CD4-positive, alpha-beta T cell treated with Interleukin-17A for 1 hour (primary cell): ENCODE results near the gene TUBB.
"Not testable (repeated sequence)": the region's sequence is repeated elsewhere in the genome, so short reads cannot be mapped to it uniquely, and the experiment has no call there.

Experiments used
- DNase-seq: peaks from one replicate; pipeline ENCODE4 v3.0.0-alpha.2; 2020

TUBB gene

DNA sequence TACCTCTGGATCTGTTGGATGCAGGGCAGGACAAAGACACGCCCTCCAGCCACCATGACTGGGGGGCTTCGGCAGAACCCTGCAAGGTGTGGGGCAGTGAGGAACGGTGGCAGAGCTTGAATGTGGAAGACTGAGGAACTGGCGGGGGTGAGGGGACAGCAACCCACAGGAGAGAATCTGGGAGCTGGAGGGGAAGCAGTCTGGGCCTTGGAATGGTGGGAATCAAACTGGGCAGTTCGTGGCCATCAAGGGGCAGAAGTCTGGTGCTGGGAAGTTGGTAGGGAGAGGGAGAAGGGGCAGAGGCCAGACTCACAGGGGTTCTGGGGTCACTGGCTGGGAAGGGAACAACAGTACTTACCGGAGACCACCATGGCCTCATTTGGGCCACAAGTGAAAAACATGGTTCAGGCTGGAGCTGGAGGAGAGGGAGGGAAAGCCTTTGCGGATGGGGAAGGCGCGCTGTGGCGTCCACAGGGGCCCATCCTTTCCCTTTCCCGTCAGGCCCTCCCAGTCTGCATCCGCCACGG lies 21.7 kb downstream of the TUBB start:
- DNase-seq, result no peak

DNA sequence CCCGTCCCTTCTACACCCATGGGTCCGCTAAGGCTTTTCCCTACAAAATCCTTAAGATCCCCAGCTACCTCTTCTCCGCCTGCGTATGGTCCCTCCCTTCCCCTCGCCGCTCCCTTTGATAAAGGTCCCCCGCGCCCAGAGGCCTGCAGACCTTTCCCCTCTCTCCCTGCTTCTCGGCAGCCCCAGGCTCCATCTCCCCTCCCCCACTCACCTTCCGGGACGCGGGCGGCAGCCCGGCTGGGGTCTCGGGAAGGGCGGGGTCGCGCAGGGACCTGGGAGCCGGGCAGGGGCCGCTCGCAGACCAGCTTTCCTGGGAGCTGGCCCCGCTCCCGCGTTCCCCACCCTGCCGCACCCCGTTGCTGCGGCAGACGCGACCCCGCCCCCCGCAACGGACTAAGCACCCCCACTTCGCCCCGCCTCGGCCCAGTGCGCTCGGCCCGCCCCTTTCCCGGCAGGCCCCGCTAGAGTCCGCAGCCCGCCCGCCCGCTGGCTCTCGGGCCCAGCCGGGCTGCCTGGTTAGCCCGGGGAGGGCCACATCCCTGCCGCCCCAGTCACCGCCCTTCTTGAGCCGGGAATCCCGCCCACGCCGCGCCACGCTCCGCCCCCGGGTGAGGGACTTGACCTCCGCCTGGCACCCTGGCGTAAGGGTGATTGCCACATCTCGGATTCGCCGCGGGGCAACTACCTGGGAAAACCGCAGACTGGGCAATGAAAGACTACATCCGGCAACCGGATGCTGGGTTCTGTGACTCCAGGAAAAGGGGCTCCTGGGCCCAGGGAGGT lies 22.4 kb downstream of the TUBB start, which contains the start of gene FLOT1:
Gene FLOT1, minus strand, starts transcription at position 372 of the 783 bp plus-strand sequence. CDS start 498 bp downstream, outside the sequence.
- peak; percentile 93 for DNase-seq

DNA sequence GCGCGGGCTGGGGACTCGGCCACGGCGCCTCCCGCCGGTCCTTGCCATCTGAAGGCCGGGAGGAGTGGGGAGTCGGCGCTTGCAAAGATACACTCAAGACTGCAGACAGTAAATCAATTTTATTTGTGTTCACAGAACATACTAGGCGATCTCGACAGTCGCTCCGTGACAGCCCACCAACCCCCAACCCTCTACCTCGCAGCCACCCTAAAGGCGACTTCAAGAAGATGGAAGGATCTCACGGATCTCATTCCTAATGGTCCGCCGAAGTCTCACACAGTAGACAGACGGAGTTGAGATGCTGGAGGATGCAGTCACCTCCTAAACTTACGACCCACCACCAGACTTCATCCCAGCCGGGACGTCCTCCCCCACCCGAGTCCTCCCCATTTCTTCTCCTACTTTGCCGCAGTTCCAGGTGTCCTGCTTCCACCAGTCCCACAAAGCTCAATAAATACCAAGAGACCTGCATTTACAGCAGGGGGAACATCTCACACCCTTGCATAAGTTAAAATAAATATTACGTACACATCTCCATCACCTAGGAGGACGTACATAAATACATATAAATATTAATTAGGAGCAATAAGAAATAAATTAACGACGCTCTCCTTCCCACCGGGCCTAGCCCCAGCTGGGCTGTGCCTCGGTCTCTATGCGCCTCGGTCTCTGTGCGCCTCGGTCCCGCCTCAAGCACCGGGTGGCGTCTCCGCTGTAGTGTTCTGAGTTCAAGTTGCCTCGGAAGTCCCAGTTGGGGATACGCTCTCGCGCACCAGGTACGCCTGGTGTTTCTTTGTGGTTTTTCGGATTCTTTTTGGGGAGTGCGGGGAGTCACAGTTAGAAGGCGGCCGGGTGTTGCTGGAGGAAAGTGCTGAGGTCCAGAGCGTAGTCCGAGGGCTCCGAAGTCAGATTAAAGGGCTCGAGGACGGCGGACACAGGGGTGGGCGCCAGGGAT lies 23.2 kb downstream of the TUBB start:
- peak; percentile 52 for DNase-seq

DNA sequence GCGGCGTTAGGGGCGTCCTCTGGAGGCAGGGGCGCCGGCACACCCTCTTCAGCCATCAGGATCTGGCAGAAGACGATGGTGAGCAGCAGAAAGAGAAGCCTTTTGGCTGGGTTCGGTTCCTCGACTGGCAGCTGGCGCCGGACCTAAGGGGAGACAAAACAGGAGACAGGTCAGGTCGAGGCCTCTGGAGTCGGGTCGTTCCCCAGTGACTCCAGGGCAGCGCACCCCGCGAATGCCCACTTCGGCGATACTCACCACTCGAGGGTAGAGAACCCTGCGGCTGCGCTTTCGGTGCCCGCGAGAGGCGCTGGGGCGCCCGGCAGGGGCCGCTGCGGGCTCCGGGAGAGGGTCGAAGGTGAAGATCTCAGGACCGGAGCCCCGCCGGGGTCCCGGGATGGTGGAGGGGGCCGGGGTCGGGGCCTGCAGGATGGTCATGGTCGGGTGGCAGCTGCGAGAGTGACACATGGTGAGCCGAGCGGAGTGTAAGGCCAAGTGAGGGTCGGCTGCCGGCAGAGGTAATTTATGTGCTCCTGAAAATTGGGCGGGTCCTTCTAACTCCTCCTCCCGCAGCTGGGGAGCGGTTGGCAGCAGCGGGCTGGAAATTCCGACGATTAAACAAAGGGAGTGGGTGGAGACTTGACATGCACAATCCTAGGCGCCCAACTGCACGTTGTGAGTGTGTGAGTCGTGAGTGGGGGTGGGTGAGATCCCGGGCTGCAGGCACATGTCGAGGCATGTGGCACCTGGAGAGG lies 24.1 kb downstream of the TUBB start, which contains the start of gene IER3:
Gene IER3, minus strand, starts transcription at position 494 of the 752 bp plus-strand sequence. Its CDS starts 29 bp downstream, at position 465.
- DNase-seq, result peak; percentile 87

DNA sequence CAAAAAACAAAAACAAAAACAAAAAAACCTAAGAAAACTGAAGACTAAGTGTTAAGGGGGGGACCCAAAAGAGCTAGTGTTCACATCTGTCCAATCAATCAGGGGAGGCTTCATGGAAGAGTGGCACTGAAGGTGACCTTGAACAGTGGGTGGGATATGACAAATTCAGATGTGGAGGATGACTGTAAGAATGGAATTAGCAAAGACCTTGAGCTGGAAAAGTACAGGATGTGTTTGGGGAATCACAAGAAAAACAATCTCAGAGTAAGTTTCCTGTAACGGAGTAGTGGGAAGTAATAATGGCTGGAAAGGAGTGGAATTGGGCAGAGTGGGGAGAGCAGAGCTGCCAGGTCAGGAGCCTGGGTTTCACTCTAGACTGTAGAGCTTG lies 27.1 kb downstream of the TUBB start:
- no peak for DNase-seq

DNA sequence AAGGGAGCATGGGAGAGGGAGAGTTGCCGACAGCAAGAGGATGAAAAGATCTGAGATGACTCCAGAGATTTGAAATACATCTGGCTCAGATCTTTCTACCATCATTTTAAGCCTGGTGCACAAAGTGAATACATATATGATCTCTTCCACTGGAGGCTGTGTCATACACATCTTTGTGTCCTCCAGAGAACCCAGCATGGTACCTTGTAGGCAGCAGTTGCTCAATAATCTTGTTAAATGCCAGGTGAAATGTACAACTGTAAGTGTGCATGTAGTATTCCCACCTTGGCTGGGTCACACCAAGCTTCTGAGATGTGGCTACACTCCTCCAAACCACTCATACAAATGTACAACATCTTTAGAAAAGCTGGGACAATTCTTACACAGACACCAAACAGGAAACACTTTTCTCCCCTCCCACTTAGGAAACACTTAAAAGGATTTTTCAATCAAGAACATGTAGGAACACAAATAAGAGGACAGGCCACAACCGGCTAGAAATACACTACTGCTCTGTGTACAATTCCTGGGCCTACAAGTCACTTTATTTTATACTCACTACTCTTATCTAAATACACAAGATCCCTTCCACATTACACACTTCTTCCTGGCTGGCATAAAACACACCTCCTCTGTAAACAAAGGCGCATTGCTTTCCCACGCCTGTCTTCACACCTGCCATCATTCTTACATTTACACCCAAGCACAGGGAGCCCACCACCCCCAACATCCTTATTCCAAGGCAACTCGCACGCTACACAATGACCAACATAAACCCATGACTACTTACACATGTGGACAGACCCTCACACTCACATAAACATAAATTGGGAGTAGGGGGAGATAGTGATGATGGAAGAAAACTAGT lies 28.0 kb downstream of the TUBB start:
- no peak for DNase-seq

DNA sequence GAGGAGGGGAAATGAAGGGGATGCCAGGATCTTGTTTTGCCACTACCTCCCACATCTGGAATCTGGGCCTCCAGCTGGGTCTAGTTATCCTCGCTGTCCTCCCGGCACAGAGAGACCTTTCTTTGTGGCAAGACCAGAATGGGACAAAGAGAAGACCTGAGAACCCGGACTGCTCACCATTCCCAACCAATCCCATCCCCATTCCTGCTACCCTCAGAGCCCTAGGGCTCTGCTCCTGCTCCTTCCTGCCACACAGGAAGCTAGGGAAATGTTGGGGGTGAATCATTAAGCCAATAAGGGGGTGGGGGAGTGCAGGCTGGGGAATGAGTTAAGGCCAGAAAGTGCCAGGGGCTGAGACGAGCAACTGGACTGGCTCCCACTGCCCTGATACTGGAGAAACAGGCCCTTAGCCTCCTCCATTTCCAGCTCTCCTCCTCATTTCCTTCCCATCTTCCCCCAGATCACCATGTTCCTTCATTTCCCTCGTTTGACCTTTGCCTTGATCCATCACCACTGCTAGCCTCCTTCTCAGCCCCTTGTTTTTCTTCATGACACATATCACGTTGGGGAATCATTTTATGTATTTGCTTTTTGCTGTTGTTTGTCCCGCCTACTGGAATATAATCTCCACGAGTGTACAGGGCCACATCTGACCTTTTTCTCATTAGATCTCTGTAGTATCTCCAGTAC lies 28.8 kb downstream of the TUBB start:
- no peak for DNase-seq

DNA sequence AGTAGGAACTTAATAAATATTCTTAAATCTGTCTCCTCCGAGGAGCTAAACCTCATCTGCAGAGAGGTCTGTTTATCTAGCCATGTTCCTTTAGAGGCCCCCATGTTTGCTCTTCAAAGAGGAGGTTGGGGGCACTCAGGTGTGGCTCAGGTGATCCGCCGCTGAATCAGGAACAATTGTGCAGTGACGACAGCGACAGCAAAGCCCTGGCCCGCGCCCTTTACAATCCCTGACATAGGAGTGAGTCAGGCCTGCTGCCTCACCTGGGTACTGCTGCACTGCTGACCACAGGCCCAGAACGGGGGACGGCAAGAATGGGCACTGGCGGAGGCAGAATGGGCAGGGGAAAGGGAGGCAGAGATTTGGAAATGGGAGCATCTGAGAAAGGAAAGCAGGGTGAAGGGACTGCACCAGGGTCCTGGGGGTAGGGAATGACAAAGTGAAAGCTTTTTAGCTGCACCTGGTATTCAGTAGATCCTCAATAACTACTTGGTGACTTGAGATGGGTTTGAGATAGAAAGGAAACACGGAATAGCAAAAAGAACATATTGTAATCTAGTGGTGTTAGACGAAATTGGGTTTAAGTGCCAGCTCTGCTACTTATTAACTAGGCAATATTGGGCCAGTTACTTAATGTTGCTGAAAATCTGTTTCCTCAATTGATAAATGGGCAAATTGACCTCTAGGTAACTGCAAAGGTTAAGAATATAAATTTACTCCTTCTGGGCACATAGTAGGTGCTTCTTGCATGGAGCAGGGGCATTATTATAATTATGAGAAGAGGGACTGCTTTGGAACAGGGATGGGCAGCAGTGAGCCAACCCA lies 29.6 kb downstream of the TUBB start:
- no peak for DNase-seq

DNA sequence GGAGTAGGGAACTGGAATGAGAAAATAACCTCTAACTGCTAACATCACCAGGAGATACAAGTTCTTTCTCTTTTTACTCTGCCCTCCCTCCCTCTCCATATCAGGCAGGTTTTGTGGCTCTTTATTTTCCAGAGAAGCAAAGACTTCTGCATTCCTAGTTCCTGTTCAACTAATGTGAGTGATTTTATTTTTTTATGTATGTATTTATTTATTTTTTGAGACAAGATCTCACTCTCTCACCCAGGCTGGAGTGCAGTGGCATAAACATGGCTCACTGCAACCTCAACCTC lies 30.2 kb downstream of the TUBB start:
- DNase-seq, result no peak

DNA sequence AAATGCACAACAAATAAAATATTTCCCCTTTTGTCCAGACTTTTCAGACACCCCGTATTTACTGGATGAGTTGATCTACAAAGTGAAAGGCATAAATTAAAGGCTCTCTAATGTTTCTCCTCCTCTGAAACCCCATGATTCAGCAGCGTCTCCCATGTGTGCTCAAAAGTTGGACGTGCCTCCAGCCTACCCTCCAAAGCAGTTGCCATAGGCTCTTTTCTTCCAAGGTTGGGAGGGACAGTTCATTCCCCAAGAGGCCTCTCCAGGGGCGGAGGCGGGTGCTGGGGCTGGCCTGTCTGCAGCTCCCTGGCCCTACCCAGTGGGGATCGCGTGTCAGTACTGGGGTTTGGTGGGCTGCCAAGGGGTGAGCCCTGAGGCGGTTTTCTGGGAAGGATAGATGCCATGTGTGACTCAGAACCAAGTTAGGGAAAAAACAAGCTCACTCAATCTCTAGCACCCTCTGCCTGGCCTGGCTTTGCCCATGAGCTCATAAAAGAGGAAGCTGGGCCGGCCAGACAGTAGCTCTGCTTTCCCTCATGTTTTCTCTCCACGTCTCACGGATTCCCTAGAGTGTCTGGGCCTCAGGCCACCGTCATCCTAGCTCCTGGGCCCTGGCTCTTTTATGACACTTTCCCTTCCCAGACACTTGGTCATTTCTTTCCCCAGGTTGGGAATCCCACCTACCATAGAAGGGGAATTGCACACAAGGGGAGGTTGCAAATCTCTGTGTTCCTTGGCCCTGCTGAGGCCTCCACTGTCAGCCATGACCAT lies 32.2 kb downstream of the TUBB start:
- DNase-seq, result no peak

DNA sequence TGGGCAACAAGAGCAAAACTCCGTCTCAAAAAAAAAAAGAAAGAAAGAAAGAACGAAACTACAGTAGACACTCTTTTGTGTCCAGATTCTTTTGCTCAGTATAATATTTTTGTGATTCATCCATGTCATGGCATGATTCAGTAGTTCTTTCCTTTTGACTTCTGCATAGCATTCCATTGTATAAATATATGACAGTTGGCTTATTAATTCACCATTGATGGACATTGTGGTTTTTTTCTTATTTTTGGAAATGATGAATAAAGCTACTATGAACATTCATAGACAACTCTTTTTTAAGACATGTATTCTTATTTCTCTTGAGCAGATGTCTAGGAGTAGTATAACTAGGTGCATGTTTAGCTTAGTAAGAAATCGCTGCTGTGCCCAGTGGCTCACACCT lies 34.5 kb downstream of the TUBB start:
- no peak for DNase-seq

DNA sequence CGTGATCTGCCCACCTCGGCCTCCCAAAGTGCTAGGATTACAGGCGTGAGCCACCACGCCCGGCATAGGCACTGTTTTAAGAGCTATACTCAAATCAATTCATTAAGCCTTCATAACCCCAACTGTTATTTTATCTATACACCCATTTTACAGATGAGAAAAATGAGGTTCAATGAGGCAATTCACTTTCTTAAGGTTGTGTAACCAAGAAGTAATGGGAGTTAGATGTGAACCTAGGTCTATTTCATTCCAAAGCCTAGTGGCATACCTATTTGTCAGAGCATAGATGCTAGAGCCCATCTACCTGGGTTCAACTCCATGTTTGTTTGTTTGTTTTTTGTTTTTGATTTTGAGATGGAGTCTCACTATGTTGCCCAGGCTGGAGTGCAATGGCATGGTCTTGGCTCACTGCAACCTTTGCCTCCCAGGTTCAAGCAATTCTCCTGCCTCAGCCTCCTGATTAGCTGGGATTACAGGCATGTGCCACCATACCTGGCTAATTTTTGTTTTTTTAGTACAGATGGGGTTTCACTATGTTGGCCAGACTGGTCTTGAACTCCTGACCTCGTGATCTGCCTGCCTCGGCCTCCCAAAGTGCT lies 36.4 kb downstream of the TUBB start:
- not testable (repeated sequence) for DNase-seq

DNA sequence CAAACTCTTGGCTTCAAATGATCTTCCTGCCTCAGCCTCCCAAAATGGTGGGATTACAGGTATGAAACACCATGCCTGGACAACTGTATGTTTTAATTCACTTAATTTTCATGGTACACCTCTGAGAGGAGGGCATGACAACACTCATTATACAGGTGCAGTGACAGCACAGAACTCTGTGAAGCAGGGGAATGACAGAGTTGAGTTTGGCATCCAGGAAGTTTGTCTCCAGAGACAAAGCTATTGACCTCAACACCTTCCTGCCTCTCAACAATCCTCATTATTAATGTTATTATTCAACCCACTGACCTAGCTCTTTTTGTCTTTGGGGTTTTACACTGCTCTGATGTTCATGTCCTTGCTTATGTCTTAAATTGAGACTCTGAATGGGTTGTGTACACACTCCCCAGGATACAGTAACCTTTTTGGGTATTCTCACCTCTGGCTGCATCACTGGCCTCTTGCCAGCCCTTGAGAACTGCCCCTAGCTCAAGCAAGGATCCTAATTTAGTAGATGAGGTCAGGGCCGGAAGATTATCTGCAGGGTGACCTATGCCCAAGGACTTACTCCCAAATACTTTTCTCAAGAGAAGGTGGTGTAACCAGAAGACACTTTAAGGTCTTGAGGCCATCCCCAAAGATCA lies 37.2 kb downstream of the TUBB start:
- no peak for DNase-seq

DNA sequence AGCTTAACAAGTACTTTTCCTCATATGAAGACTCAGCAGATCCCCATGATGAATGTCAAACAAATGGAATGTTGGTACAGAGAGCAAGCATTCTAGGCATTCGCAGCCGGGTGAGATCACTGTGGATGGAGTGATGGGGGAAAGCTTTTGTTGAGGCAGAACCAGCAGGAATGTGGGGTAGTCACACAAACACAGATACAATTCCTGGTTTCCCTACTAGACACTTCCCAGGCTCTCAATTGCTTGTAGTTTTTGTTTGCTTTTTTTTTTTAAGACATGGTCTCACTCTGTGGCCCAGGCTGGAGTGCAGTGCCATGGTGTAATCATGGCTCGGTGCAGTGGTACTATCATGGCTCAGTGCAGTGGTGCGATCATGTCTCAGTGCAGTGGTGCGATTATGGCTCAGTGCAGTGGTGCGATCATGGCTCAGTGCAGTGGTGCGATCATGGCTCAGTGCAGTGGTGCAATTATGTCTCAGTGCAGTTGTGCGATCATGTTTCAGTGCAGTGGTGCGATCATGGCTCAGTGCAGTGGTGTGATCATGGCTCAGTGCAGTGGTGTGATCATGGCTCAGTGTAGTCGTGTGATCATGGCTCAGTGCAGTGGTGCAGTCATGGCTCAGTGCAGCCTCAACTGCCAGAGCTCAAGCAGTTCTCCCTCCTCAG lies 39.6 kb downstream of the TUBB start:
- DNase-seq, result no peak

DNA sequence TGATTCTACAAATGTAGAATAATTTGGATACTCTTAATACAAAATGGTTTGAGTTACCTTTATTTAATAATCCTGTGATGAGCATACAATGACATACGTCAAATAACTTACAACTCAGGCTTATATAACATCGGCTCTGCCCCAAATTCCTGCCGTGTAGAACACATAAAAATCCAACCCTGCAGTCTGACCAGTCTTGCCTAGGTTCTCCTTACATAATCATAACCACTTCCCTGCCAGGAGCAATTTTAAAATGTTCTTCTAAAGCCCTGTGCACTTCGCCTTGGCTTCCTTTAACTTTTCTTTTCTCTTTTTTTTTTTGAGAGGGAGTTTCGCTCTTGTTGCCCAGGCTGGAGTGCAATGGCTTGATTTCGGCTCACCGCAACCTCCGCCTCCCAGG lies 40.4 kb downstream of the TUBB start:
- DNase-seq, result no peak

DNA sequence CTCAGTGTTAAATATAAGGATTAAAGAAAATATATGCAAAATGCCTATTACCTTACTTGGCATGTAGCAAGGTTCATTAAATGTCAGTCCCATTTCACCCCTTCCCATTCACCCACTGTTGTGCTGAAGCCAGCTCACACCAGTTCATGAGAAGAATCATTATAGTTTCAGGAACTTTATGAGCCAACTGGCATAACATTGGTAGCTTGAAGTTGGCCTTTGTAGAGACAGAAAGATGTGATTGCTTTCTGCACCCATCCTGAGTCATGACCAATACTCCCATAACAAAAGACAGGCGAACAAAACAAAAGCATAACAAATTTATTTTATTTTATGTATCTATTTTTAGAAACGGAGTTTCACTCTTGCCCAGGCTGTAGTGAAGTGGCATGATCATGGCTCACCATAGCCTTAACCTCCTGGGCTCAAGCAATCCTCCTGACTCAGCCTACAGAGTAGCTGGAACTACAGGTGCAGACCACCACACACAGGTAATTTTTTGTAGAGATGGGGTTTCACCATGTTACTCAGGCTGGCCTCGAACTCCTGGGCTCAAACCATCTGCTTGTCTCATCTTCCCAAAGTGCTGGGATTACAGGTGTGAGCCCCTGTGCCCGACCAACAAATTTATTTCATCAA lies 41.8 kb downstream of the TUBB start:
- DNase-seq, result no peak

DNA sequence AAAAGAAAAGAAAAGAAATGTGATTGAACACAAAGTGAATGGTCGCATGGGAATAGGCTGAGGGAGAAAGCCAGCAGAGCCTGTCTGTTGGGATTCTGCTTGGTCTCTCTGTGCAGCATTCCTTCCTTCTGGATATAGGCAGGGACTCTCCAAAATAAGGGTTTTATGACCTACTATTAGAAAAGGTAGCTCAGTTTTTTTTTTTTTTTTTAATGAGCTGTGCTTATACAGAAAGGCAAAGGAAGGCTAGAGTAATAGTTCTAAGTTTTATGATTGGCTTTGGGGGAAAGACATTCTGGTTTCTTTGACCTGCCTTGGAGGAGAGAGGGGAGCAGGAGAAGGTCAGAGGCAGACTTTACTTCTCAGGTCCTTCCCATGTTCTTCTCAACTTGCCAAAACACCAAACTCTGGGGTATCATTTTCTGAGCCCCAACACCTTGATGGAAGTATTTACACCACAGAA lies 43.0 kb downstream of the TUBB start:
- DNase-seq, result no peak
